Adrenal gland (tissue), 12 donors: Measurements from ENCODE around the gene CDK14. TPM values are rescaled to one million over a fixed set of nuclear protein-coding genes. Genes with fewer than 3 reads are reported as not detected.

Experiments used
- DNase-seq, 7 donors: peaks; one replicate each; pipeline ENCODE4 v3.0.0-alpha.2; 2019 to 2020
- H3K27ac ChIP-seq, 5 donors: fragments of 200-600 bp; sonication (generic) in 4 of 5; 1 replicate in 3 of 5; 2 replicates in 2 of 5; pipeline versions ENCODE4 v1.5.1 to v1.8.0; 2016 to 2020; ENCODE audit warnings: mild to moderate bottlenecking in 1 of 5
- H3K27me3 ChIP-seq: fragments of 200-600 bp; 2 replicates; pipeline ENCODE4 v1.8.0; 2021
- H3K36me3 ChIP-seq, 2 donors: fragments of 200-600 bp; replicated peaks in 1 of 2; 1 replicate in 1 of 2; 2 replicates in 1 of 2; pipeline versions ENCODE4 v1.5.1 to v1.8.0; 2018 to 2022
- H3K4me1 ChIP-seq, 2 donors: fragments of 200-600 bp; replicated peaks in 1 of 2; 1 replicate in 1 of 2; 2 replicates in 1 of 2; pipeline versions ENCODE4 v1.5.1 to v1.8.0; 2018 to 2021
- H3K4me3 ChIP-seq, 4 donors: fragments of 200-600 bp; sonication (generic) in 3 of 4; one replicate each; pipeline ENCODE4 v1.5.1; 2016 to 2018
- H3K9me3 ChIP-seq, 3 donors: fragments of 200-600 bp; sonication (generic) in 1 of 3; replicated peaks in 1 of 3; 1 replicate in 2 of 3; 2 replicates in 1 of 3; pipeline versions ENCODE4 v1.5.1 to v1.8.0; 2016 to 2021
- POLR2A ChIP-seq, 2 donors: fragments of 450-650 bp; IDR thresholded peaks; one replicate each; pipeline ENCODE4 v1.6.1; 2017; ENCODE audit warnings: antibody characterized with exemption in 2 of 2, mild to moderate bottlenecking in 2 of 2, moderate library complexity in 1 of 2
- WGBS, 4 donors: extraction: QIAGEN DNeasy Blood & Tissue Kit in 2 of 4; methylation state at CpG; one replicate each; pipeline versions ENCODE4 v1.1.5 to v1.1.7; 2013 to 2017; 5-methylcytosine and 5-hydroxymethylcytosine counted together
- intact Hi-C, 2 donors: fragments of 100-400 bp; cut with DNase I; formaldehyde crosslinking; loops; one replicate each; pipeline versions ENCODE4 v1.14.1 to v1.15.0; 2022 to 2023
- polyA plus RNA-seq, 3 donors: library from polyadenylated mRNA; stranded (reverse); fragments of 200-250 nt in 2 of 3; fragments of 350-450 nt in 1 of 3; fragmentation: Illumina TruSeq in 1 of 3; extraction: RNeasy Lipid Tissue Mini Kit (QIAGEN cat#74804) in 1 of 3; gene quantifications; one replicate each; pipeline ENCODE4 v1.2.3, GENCODE V29; 2013 to 2014
- total RNA-seq, 9 donors: library from RNA; depleted of rRNA in 4 of 9; stranded (reverse); fragments of >200 nt in 4 of 9; fragments of 120-200 nt in 1 of 9; fragmentation: NEBNext Ultra II Directional in 1 of 9; extraction: Animal tissue kit (Norgen Biotek cat#: 25700) in 1 of 9; gene quantifications; one replicate each; pipeline versions ENCODE4 v1.1.0 to v1.2.4, GENCODE V29; 2013 to 2023
- TF ChIP-seq, protein P1 (sequence below), 6 experiments: fragments of 450-650 bp in 4 of 6; fragments of 200-600 bp in 2 of 6; sonication (generic) in 1 of 6; IDR thresholded peaks; 1 replicate in 5 of 6; 2 replicates in 1 of 6; pipeline versions ENCODE4 v1.5.1 to v1.8.0; 2016 to 2021; ENCODE audit warnings: antibody characterized with exemption in 6 of 6, mild to moderate bottlenecking in 2 of 6, moderate library complexity in 1 of 6
- donor health status: healthy with polysubstance abuse.
- donor health status: Bipolar disorder and iron deficiency.
- donor health status: DM: yes; HTN: yes; CAD: no.
- donor health status: DM: no; HTN: no; CAD: no.
- donor health status: DM: no; HTN: no; CAD: no.
- donor health status: DM: yes; HTN: yes; CAD: no.

Gene CDK14
- total and polyA plus RNA-seq, 12 donors: 1.9 to 14.5 (median 7.6) TPM

DNA sequence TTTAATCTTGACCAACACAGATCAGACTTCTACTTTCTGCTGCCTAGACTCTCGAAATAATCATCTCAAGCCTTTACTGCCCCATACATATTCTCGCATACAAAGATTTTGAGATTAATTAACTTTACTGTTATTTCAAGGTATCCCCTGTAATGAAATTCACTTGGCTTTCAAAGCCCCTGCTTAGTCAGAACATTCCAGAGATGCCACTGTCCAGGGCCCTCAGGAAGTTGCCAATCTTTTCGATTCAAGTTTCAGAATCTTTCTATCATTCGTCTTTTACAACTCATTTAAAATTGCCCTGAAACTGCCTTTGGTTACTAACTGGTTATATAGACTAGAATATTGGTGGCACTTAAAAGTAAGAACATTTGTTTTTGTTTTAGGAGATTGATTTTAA, 320.2 kb downstream of the CDK14 start:
- H3K4me1 ChIP-seq: no peaks in the 10 kb centered on the region
- TF ChIP-seq POLR2A (IDR thresholded peaks at IDR 0.05): no peak
- TF ChIP-seq, protein P1, sequence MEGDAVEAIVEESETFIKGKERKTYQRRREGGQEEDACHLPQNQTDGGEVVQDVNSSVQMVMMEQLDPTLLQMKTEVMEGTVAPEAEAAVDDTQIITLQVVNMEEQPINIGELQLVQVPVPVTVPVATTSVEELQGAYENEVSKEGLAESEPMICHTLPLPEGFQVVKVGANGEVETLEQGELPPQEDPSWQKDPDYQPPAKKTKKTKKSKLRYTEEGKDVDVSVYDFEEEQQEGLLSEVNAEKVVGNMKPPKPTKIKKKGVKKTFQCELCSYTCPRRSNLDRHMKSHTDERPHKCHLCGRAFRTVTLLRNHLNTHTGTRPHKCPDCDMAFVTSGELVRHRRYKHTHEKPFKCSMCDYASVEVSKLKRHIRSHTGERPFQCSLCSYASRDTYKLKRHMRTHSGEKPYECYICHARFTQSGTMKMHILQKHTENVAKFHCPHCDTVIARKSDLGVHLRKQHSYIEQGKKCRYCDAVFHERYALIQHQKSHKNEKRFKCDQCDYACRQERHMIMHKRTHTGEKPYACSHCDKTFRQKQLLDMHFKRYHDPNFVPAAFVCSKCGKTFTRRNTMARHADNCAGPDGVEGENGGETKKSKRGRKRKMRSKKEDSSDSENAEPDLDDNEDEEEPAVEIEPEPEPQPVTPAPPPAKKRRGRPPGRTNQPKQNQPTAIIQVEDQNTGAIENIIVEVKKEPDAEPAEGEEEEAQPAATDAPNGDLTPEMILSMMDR (IDR thresholded peaks at IDR 0.05): no peak
- intact Hi-C loops: no loop called here
- no peak overlapping the region for H3K4me3 ChIP-seq
- 63 to 82% (median 67%) methylated on average over 4 of the region's 4 CpGs for WGBS, 4 donors
- DNase-seq: no peak
- no peaks in the 10 kb centered on the region for H3K27me3 ChIP-seq
- H3K9me3 ChIP-seq: no peaks in the 10 kb centered on the region
- H3K27ac ChIP-seq: no peak overlapping the region
- no peaks in the 10 kb centered on the region for H3K36me3 ChIP-seq

DNA sequence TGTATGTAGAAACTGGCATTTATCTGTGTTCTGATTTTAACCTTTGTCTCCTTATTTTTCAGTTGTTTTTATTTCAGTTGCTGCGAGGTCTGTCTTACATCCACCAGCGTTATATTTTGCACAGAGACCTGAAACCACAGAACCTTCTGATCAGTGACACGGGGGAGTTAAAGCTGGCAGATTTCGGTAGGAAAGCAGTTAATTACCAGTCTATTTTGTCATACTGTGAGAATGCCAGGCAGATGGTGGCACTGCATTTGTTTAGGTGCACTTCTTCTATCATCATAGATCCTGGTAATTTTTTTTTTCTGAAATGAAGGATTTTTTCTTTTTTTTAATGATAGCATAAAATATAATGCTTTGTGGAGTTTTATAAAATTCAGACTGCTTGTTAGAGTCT, 321.4 kb downstream of the CDK14 start:
- intact Hi-C loops: no loop called here
- H3K27me3 ChIP-seq: no peaks in the 10 kb centered on the region
- no peak for TF ChIP-seq POLR2A (IDR thresholded peaks at IDR 0.05)
- TF ChIP-seq, protein P1 (IDR thresholded peaks at IDR 0.05): no peak
- no peaks in the 10 kb centered on the region for H3K4me1 ChIP-seq
- no peak overlapping the region for H3K4me3 ChIP-seq
- WGBS, 4 donors: 88 to 95% (median 91%) methylated on average over 4 of the region's 4 CpGs
- H3K27ac ChIP-seq: no peak overlapping the region
- DNase-seq: no peak
- H3K9me3 ChIP-seq: no peaks in the 10 kb centered on the region
- no peaks in the 10 kb centered on the region for H3K36me3 ChIP-seq

DNA sequence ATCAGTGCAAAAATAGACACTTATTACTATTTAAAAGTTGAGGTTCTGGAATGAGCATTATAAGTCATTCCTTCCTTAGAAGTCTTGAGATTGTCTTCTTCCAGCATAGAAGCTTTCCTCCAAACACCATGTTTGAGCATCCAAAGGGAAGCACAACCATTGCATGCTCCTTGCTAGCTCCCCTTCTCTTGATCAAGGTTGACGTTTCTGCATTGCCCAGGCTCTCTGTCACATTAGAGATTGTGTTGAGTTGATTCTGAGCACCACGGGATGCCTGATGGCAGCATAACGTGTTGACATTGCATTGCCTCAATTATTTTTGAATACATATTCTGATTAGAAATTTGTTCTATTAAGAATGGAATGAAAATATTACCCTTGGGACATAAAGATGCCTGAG, 322.2 kb downstream of the CDK14 start:
- DNase-seq: no peak
- Histone ChIP-seq H3K9me3 (no peaks in the 10 kb centered on the region), H3K4me1 (no peaks in the 10 kb centered on the region), H3K27me3 (no peaks in the 10 kb centered on the region), H3K4me3 (no peak overlapping the region), H3K27ac (no peak overlapping the region), H3K36me3 (no peaks in the 10 kb centered on the region)
- no peak for TF ChIP-seq POLR2A (IDR thresholded peaks at IDR 0.05)
- TF ChIP-seq, protein P1 (IDR thresholded peaks at IDR 0.05): no peak
- intact Hi-C loops: no loop called here
- WGBS, 4 donors: 56 to 73% (median 65%) methylated on average over 3 of the region's 3 CpGs

DNA sequence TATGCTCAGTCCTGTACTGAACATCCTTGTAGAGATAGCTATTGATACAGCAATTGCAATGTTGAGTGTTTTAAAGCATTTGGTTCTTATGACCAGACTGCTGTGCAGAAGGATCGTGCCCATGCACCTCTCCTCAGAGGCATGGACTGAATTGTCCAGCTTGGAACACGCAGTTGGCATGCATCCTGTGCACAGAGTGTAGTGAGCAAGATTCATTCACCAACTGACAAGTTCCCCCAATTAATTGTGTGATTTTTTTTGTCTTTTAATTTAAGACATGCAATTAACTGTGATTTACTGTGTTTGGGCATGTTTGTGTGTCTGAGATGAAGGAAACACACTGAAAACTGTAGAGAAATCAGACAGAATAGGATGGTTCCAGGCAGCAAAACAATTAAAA, 323.7 kb downstream of the CDK14 start:
- Histone ChIP-seq H3K4me1 (no peaks in the 10 kb centered on the region), H3K27ac (no peak overlapping the region), H3K36me3 (no peaks in the 10 kb centered on the region), H3K9me3 (no peaks in the 10 kb centered on the region), H3K27me3 (no peaks in the 10 kb centered on the region), H3K4me3 (no peak overlapping the region)
- no peak for TF ChIP-seq POLR2A (IDR thresholded peaks at IDR 0.05)
- TF ChIP-seq, protein P1 (IDR thresholded peaks at IDR 0.05): no peak
- intact Hi-C loops: no loop called here
- WGBS, 4 donors: 69 to 91% (median 88%) methylated on average over 2 of the region's 2 CpGs
- no peak for DNase-seq
